ENCODE results near the gene SYCP3. TPM values are rescaled to one million over a fixed set of nuclear protein-coding genes. Genes with fewer than 3 reads are reported as not detected.

Gene SYCP3
- total and polyA plus RNA-seq, 4 donors, result 0.05 to 1.2 (median 0.67) TPM

DNA sequence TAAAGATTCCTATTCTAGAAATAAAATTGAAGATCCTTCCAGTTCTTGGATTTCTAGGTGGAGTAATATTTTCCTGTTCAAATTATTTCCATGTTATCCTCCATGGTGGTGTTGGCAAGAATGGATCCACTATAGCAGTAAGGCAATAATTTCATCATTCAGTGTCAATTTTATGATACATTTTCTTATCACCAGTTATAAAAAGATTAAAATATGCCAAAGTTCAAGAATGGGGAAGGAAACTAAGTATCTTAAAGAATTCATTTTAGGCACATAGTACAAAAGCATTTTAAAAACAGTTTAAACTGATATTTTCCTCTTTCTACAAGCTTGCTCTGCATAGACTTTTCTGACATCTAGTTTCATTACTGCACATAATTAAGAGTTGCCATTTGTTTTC is 19.1 kb downstream of the SYCP3 start:
- Histone ChIP-seq H3K4me1 (ENCODE audit: control insufficient read depth in 5 of 5, insufficient read depth in 5 of 5, low read length in 5 of 5) (no peaks in the 10 kb centered on the region), H3K4me3 (no peak overlapping the region), H3K27ac (ENCODE audit: low read depth in 1 of 2, low read length in 1 of 2) (no peak overlapping the region), H3K36me3 (ENCODE audit: control insufficient read depth in 4 of 4, insufficient read depth in 4 of 4, low read length in 4 of 4) (peaks cover 3 to 10% (median 7%) of the 10 kb centered on the region in 4 donors), H3K27me3 (ENCODE audit: control insufficient read depth in 3 of 3, insufficient read depth in 3 of 3, low read length in 2 of 3) (no peaks in the 10 kb centered on the region), H3K9me3 (ENCODE audit: control insufficient read depth in 4 of 4, insufficient read depth in 3 of 4, low read length in 3 of 4) (no peaks in the 10 kb centered on the region), H3K9ac (ENCODE audit: insufficient read depth in 1 of 2, low read length in 2 of 2) (no peak overlapping the region)
- ATAC-seq (ENCODE audit: insufficient read depth, low FRiP score) (no peak), DNase-seq (no peak)
- TF ChIP-seq CTCF (IDR thresholded peaks at IDR 0.05; ENCODE audit: control extremely low read depth, extremely low read depth), result no peak

- ATAC-seq (ENCODE audit: insufficient read depth, low FRiP score) (no peak), DNase-seq (no peak)
- Histone ChIP-seq H3K27ac (ENCODE audit: low read depth in 1 of 2, low read length in 1 of 2) (no peak overlapping the region), H3K4me1 (ENCODE audit: control insufficient read depth in 5 of 5, insufficient read depth in 5 of 5, low read length in 5 of 5) (no peaks in the 10 kb centered on the region), H3K4me3 (no peak overlapping the region), H3K36me3 (ENCODE audit: control insufficient read depth in 4 of 4, insufficient read depth in 4 of 4, low read length in 4 of 4) (peaks cover 3 to 10% (median 7%) of the 10 kb centered on the region in 4 donors), H3K27me3 (ENCODE audit: control insufficient read depth in 3 of 3, insufficient read depth in 3 of 3, low read length in 2 of 3) (no peaks in the 10 kb centered on the region), H3K9ac (ENCODE audit: insufficient read depth in 1 of 2, low read length in 2 of 2) (no peak overlapping the region), H3K9me3 (ENCODE audit: control insufficient read depth in 4 of 4, insufficient read depth in 3 of 4, low read length in 3 of 4) (no peaks in the 10 kb centered on the region)
- TF ChIP-seq CTCF (IDR thresholded peaks at IDR 0.05; ENCODE audit: control extremely low read depth, extremely low read depth), result no peak
Measured at GRCh38 chr12:101719566-101719965, 19.7 kb downstream of the SYCP3 start.

GRCh38 chr12:101714877-101715444 is 24.3 kb downstream of the SYCP3 start:
- H3K27ac ChIP-seq (ENCODE audit: low read depth in 1 of 2, low read length in 1 of 2), result peak overlapping the region in 1 of 2 donors; percentile 2
- DNase-seq (no peak), ATAC-seq (ENCODE audit: insufficient read depth, low FRiP score) (no peak)
- no peak overlapping the region for H3K9ac ChIP-seq (ENCODE audit: insufficient read depth in 1 of 2, low read length in 2 of 2)
- peaks cover 0 to 8% (median 0%) of the 10 kb centered on the region in 5 donors for H3K4me1 ChIP-seq (ENCODE audit: control insufficient read depth in 5 of 5, insufficient read depth in 5 of 5, low read length in 5 of 5)
- H3K27me3 ChIP-seq (ENCODE audit: control insufficient read depth in 3 of 3, insufficient read depth in 3 of 3, low read length in 2 of 3), result no peaks in the 10 kb centered on the region
- WGBS, 2 donors, result 71 to 79% methylated on average over 3 of the region's 3 CpGs
- no peaks in the 10 kb centered on the region for H3K36me3 ChIP-seq (ENCODE audit: control insufficient read depth in 4 of 4, insufficient read depth in 4 of 4, low read length in 4 of 4)
- no peak for TF ChIP-seq CTCF (IDR thresholded peaks at IDR 0.05; ENCODE audit: control extremely low read depth, extremely low read depth)
- H3K4me3 ChIP-seq, result no peak overlapping the region
- H3K9me3 ChIP-seq (ENCODE audit: control insufficient read depth in 4 of 4, insufficient read depth in 3 of 4, low read length in 3 of 4), result no peaks in the 10 kb centered on the region

DNA sequence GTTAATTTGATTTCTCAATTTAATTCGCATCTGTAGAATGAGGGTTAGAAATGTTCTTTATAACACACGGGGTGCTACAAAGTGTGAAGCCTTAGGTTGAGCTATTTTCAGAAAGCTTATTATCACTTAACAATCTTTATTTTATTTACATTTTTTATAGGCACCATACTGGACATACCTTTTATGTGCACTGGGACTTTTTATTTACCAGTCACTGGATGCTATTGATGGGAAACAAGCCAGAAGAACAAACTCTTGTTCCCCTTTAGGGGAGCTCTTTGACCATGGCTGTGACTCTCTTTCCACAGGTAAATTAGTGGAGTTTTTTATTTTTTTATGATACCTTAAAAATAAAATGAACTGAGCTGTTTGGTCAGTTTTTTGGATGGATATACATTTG is 25.3 kb downstream of the SYCP3 start:
- Histone ChIP-seq H3K27ac (ENCODE audit: low read depth in 1 of 2, low read length in 1 of 2) (no peak overlapping the region), H3K27me3 (ENCODE audit: control insufficient read depth in 3 of 3, insufficient read depth in 3 of 3, low read length in 2 of 3) (no peaks in the 10 kb centered on the region), H3K4me1 (ENCODE audit: control insufficient read depth in 5 of 5, insufficient read depth in 5 of 5, low read length in 5 of 5) (peaks cover 0 to 8% (median 0%) of the 10 kb centered on the region in 5 donors), H3K4me3 (no peak overlapping the region), H3K9me3 (ENCODE audit: control insufficient read depth in 4 of 4, insufficient read depth in 3 of 4, low read length in 3 of 4) (no peaks in the 10 kb centered on the region), H3K9ac (ENCODE audit: insufficient read depth in 1 of 2, low read length in 2 of 2) (no peak overlapping the region), H3K36me3 (ENCODE audit: control insufficient read depth in 4 of 4, insufficient read depth in 4 of 4, low read length in 4 of 4) (no peaks in the 10 kb centered on the region)
- ATAC-seq (ENCODE audit: insufficient read depth, low FRiP score), result no peak
- 83 to 87% methylated on average over 2 of the region's 2 CpGs for WGBS, 2 donors
- DNase-seq, result no peak
- no peak for TF ChIP-seq CTCF (IDR thresholded peaks at IDR 0.05; ENCODE audit: control extremely low read depth, extremely low read depth)
